B cell (primary cell): ENCODE results near the gene ADARB2. TPM values are rescaled to one million over a fixed set of nuclear protein-coding genes. Genes with fewer than 3 reads are reported as not detected.

Experiments
- ATAC-seq: fragments of 200-7000 bp; cut with Tn5 transposase; one replicate; pipeline ENCODE4 v1.10.0; 2021; ENCODE audit warnings: low read depth, mild to moderate bottlenecking, moderate number of reproducible peaks, moderate library complexity
- CTCF ChIA-PET: fragments of 350-600 bp; sonication (Branson Sonifier 250); formaldehyde crosslinking; loops from one replicate; lab custom pipeline; 2021; ENCODE audit warnings: antibody characterized with exemption, inconsistent platforms; lab: Charles Lee
- POLR2A ChIA-PET: fragments of 350-600 bp; sonication (Branson Sonifier 250); formaldehyde crosslinking; loops from one replicate; lab custom pipeline; 2021; ENCODE audit warnings: antibody characterized with exemption; lab: Charles Lee
- DNase-seq: peaks from one replicate; pipeline ENCODE4 v3.0.0; 2013
- H2AFZ ChIP-seq: 2 replicates; pipeline ENCODE4 v1.6.1; 2012; ENCODE audit warnings: mild to moderate bottlenecking, low read depth, low read length; ENCODE audit not compliant: insufficient read depth, poor library complexity, severe bottlenecking
- H3K27ac ChIP-seq, 2 donors: 1 replicate in 1 of 2; 2 replicates in 1 of 2; pipeline ENCODE4 v1.5.1; 2012 to 2013; ENCODE audit warnings: low read length in 2 of 2, mild to moderate bottlenecking in 2 of 2, moderate library complexity in 1 of 2
- H3K27me3 ChIP-seq, 4 experiments: fragments of 200-600 bp in 1 of 4; sonication (generic) in 1 of 4; replicated peaks in 1 of 4; 1 replicate in 2 of 4; 2 replicates in 2 of 4; pipeline versions ENCODE4 v1.6.1 to v1.7.0; 2013 to 2016; ENCODE audit warnings: low read length in 3 of 4, mild to moderate bottlenecking in 2 of 4, mixed read lengths in 1 of 4, moderate library complexity in 1 of 4; ENCODE audit not compliant: insufficient read depth in 4 of 4, control insufficient read depth in 3 of 4; ENCODE audit errors: control extremely low read depth in 1 of 4
- H3K36me3 ChIP-seq, 2 experiments: replicated peaks in 1 of 2; 1 replicate in 1 of 2; 2 replicates in 1 of 2; pipeline versions ENCODE4 v1.6.1 to v1.7.1; 2013; ENCODE audit warnings: low read length in 1 of 2; ENCODE audit not compliant: insufficient read depth in 2 of 2, control insufficient read depth in 1 of 2; ENCODE audit errors: control extremely low read depth in 1 of 2, extremely low read depth in 1 of 2
- H3K4me1 ChIP-seq, 2 donors: fragments of 200-600 bp in 1 of 2; sonication (generic) in 1 of 2; 1 replicate in 1 of 2; 2 replicates in 1 of 2; pipeline versions ENCODE4 v1.5.1 to v1.6.1; 2013 to 2017; ENCODE audit warnings: low read length in 2 of 2; ENCODE audit not compliant: control insufficient read depth in 2 of 2, insufficient read depth in 2 of 2
- H3K4me2 ChIP-seq: replicated peaks from 2 replicates; pipeline ENCODE3; 2012; ENCODE audit warnings: mild to moderate bottlenecking, low read depth, low read length; ENCODE audit not compliant: poor library complexity, severe bottlenecking
- H3K4me3 ChIP-seq, 5 experiments: fragments of 200-600 bp in 1 of 5; sonication (generic) in 1 of 5; 1 replicate in 3 of 5; 2 replicates in 2 of 5; pipeline versions ENCODE4 v1.5.1 to v1.7.0; 2011 to 2016; ENCODE audit warnings: low read length in 4 of 5, mild to moderate bottlenecking in 4 of 5, low read depth in 2 of 5, control low read depth in 1 of 5, moderate library complexity in 1 of 5; ENCODE audit not compliant: insufficient read depth in 1 of 5; ENCODE audit errors: control extremely low read depth in 1 of 5, extremely low read depth in 1 of 5
- H3K79me2 ChIP-seq: fragments of 200-600 bp; sonication (generic); one replicate; pipeline ENCODE4 v1.6.0; 2016; ENCODE audit warnings: low read length; ENCODE audit not compliant: control insufficient read depth, insufficient read depth
- H3K9ac ChIP-seq: fragments of 200-600 bp; sonication (generic); 2 replicates; pipeline ENCODE4 v1.6.1; 2017; ENCODE audit warnings: mild to moderate bottlenecking, low read length, moderate library complexity
- H3K9me3 ChIP-seq, 3 donors: one replicate each; pipeline versions ENCODE4 v1.6.1 to v1.7.1; 2013; ENCODE audit warnings: low read length in 2 of 3; ENCODE audit not compliant: control insufficient read depth in 2 of 3, insufficient read depth in 1 of 3; ENCODE audit errors: control extremely low read depth in 1 of 3
- H4K20me1 ChIP-seq: 2 replicates; pipeline ENCODE4 v1.6.0; 2012; ENCODE audit warnings: mild to moderate bottlenecking, low read length; ENCODE audit not compliant: insufficient read depth, control insufficient read depth, poor library complexity, severe bottlenecking
- H3K27ac Mint-ChIP-seq: one replicate; pipeline ENCODE4 v1.8.0; 2021; ENCODE audit warnings: mixed read lengths
- H3K27me3 Mint-ChIP-seq: one replicate; pipeline ENCODE4 v1.8.0; 2021; ENCODE audit warnings: mixed read lengths
- H3K4me1 Mint-ChIP-seq: one replicate; pipeline ENCODE4 v1.8.0; 2021; ENCODE audit warnings: mixed read lengths
- H3K4me3 Mint-ChIP-seq: one replicate; pipeline ENCODE4 v1.8.0; 2021; ENCODE audit warnings: mixed read lengths
- H3K9me3 Mint-ChIP-seq: one replicate; pipeline ENCODE4 v1.8.0; 2022; ENCODE audit warnings: mixed read lengths; ENCODE audit not compliant: insufficient read depth
- CTCF ChIP-seq: fragments of 200-600 bp; IDR thresholded peaks from one replicate; pipeline ENCODE4 v1.8.0; 2022; ENCODE audit warnings: antibody characterized with exemption, mild to moderate bottlenecking
- EZH2 ChIP-seq: IDR thresholded peaks from 2 replicates; pipeline ENCODE4 v1.6.1; 2012; ENCODE audit warnings: borderline replicate concordance, low read depth, mild to moderate bottlenecking, moderate library complexity, low read length; ENCODE audit not compliant: insufficient read depth, poor library complexity, severe bottlenecking
- WGBS: methylation state at CpG from one replicate; pipeline ENCODE4 v1.1.5; 2013; ENCODE audit warnings: missing lambda C conversion rate; ENCODE audit not compliant: insufficient coverage; 5-methylcytosine and 5-hydroxymethylcytosine counted together
- intact Hi-C: fragments of 100-400 bp; cut with micrococcal nuclease; formaldehyde crosslinking; loops from one replicate; pipeline ENCODE4 v1.10.0; 2022
- polyA plus RNA-seq: library from polyadenylated mRNA; depleted of rRNA; stranded (reverse); fragments of >200 nt; gene quantifications from 2 replicates; pipeline ENCODE4 v1.2.3, GENCODE V29; 2012
- total RNA-seq, 2 donors: library from RNA; stranded (reverse); fragments of 120-200 nt in 1 of 2; gene quantifications; 1 replicate in 1 of 2; 2 replicates in 1 of 2; pipeline versions ENCODE4 v1.2.3 to v1.2.4, GENCODE V29; 2013 to 2022

The ADARB2 gene
- total and polyA plus RNA-seq, 2 donors (not counting 1 experiment from before 2014, with no cell fraction given): 0.13 to 0.96 TPM

GRCh38 chr10:1552881-1553670 is 184.2 kb downstream of the ADARB2 start:
- peaks cover 7% of the 10 kb centered on the region for H3K4me1 Mint-ChIP-seq
- intact Hi-C loops: no loop called here
- H2AFZ ChIP-seq: no peak overlapping the region
- no peak overlapping the region for H3K9ac ChIP-seq
- H3K36me3 ChIP-seq: no peaks in the 10 kb centered on the region
- TF ChIP-seq CTCF: no peak
- no peak for TF ChIP-seq EZH2
- CTCF ChIA-PET: no interaction called here
- no peaks in the 10 kb centered on the region for H4K20me1 ChIP-seq
- H3K27me3 ChIP-seq: no peaks in the 10 kb centered on the region
- H3K79me2 ChIP-seq: no peaks in the 10 kb centered on the region
- no peak overlapping the region for H3K27ac ChIP-seq
- peaks cover 8% of the 10 kb centered on the region for H3K27me3 Mint-ChIP-seq
- POLR2A ChIA-PET: no interaction called here
- peaks cover 0 to 5% of the 10 kb centered on the region in 2 donors for H3K4me1 ChIP-seq
- DNase-seq: no peak
- H3K9me3 ChIP-seq: peaks cover 0 to 12% (median 0%) of the 10 kb centered on the region in 3 donors
- ATAC-seq: no peak
- H3K4me3 ChIP-seq: no peak overlapping the region
- no peak overlapping the region for H3K4me3 Mint-ChIP-seq
- H3K27ac Mint-ChIP-seq: no peak overlapping the region
- no peaks in the 10 kb centered on the region for H3K9me3 Mint-ChIP-seq
- 85% methylated on average over 23 of the region's 30 CpGs for WGBS
- no peak overlapping the region for H3K4me2 ChIP-seq

GRCh38 chr10:1552406-1552805 is 184.9 kb downstream of the ADARB2 start:
- no peaks in the 10 kb centered on the region for H4K20me1 ChIP-seq
- Mint-ChIP-seq H3K9me3 (no peaks in the 10 kb centered on the region), H3K27ac (no peak overlapping the region), H3K27me3 (peaks cover 6% of the 10 kb centered on the region), H3K4me3 (no peak overlapping the region), H3K4me1 (peaks cover 7% of the 10 kb centered on the region)
- H3K4me1 ChIP-seq: peaks cover 0 to 5% of the 10 kb centered on the region in 2 donors
- H3K27me3 ChIP-seq: no peaks in the 10 kb centered on the region
- no peak overlapping the region for H2AFZ ChIP-seq
- H3K9me3 ChIP-seq: peaks cover 0 to 19% (median 0%) of the 10 kb centered on the region in 3 donors
- H3K36me3 ChIP-seq: no peaks in the 10 kb centered on the region
- H3K27ac ChIP-seq: no peak overlapping the region
- ATAC-seq (no peak), DNase-seq (no peak)
- intact Hi-C loops: no loop called here
- H3K79me2 ChIP-seq: no peaks in the 10 kb centered on the region
- H3K4me3 ChIP-seq: no peak overlapping the region
- no peak overlapping the region for H3K9ac ChIP-seq
- ChIA-PET CTCF (no interaction called here), POLR2A (no interaction called here)
- no peak overlapping the region for H3K4me2 ChIP-seq
- no peak for TF ChIP-seq EZH2
- no peak for TF ChIP-seq CTCF
- 66% methylated on average over 8 of the region's 9 CpGs for WGBS
